OCI-LY3 (cell line): ENCODE results near the gene CRTC1.

ENCODE experiments used
- H2AFZ ChIP-seq: fragments of 200-600, 300-600 bp; shearing (Covaris generic); 2 replicates; pipeline ENCODE4 v1.6.0; 2014; ENCODE audit warnings: antibody characterized with exemption, low read depth, low read length
- H3K27ac ChIP-seq: fragments of 200-600, 300-600 bp; sonication (generic); 2 replicates; pipeline ENCODE4 v1.5.1; 2014; ENCODE audit warnings: mild to moderate bottlenecking, low read length, moderate library complexity, mixed read lengths
- H3K27me3 ChIP-seq: fragments of 200-600, 300-600 bp; sonication (generic); 2 replicates; pipeline ENCODE4 v1.6.1; 2014; ENCODE audit warnings: low read depth, low read length, mixed read lengths
- H3K36me3 ChIP-seq: fragments of 200-600, 300-600 bp; sonication (generic); replicated peaks from 2 replicates; pipeline ENCODE3; 2014; ENCODE audit warnings: low read depth, low read length, mixed read lengths
- H3K4me1 ChIP-seq: fragments of 300-600, 200-600 bp; sonication (generic); 2 replicates; pipeline ENCODE4 v1.6.1; 2014; ENCODE audit warnings: low read length, mixed read lengths
- H3K4me2 ChIP-seq: fragments of 200-600, 300-600 bp; sonication (generic); 2 replicates; pipeline ENCODE4 v1.6.1; 2014; ENCODE audit warnings: low read length, mixed read lengths
- H3K4me3 ChIP-seq: fragments of 300-600, 200-600 bp; sonication (generic); 2 replicates; pipeline ENCODE4 v1.5.1; 2014; ENCODE audit warnings: antibody characterized with exemption, mild to moderate bottlenecking, low read length, moderate library complexity
- H3K79me2 ChIP-seq: fragments of 300-600, 200-600 bp; shearing (Covaris generic); 2 replicates; pipeline ENCODE4 v1.6.1; 2014; ENCODE audit warnings: mild to moderate bottlenecking, low read length, mixed read lengths
- H3K9ac ChIP-seq: fragments of 300-600, 200-600 bp; shearing (Covaris generic); 2 replicates; pipeline ENCODE4 v1.6.0; 2014; ENCODE audit warnings: mild to moderate bottlenecking, low read length, moderate library complexity
- H3K9me3 ChIP-seq: fragments of 200-600, 300-600 bp; shearing (Covaris generic); 2 replicates; pipeline ENCODE4 v1.6.1; 2014; ENCODE audit warnings: low read length, mixed read lengths; ENCODE audit not compliant: insufficient read depth
- H4K20me1 ChIP-seq: fragments of 200-600, 300-600 bp; sonication (generic); 2 replicates; pipeline ENCODE4 v1.6.1; 2016; ENCODE audit warnings: low read length, mixed read lengths; ENCODE audit not compliant: insufficient read depth
- EZH2phosphoT487 ChIP-seq: fragments of 200-600 bp; shearing (Covaris generic); IDR thresholded peaks from 2 replicates; pipeline ENCODE4 v1.6.1; 2018; ENCODE audit warnings: antibody characterized with exemption, mixed run types, low read depth
- TF ChIP-seq, protein P1 (sequence below): fragments of 200-600, 300-600 bp; sonication (generic); IDR thresholded peaks from 2 replicates; pipeline ENCODE4 v1.5.1; 2014; ENCODE audit warnings: antibody characterized with exemption, low read length, low read depth

The CRTC1 gene

DNA sequence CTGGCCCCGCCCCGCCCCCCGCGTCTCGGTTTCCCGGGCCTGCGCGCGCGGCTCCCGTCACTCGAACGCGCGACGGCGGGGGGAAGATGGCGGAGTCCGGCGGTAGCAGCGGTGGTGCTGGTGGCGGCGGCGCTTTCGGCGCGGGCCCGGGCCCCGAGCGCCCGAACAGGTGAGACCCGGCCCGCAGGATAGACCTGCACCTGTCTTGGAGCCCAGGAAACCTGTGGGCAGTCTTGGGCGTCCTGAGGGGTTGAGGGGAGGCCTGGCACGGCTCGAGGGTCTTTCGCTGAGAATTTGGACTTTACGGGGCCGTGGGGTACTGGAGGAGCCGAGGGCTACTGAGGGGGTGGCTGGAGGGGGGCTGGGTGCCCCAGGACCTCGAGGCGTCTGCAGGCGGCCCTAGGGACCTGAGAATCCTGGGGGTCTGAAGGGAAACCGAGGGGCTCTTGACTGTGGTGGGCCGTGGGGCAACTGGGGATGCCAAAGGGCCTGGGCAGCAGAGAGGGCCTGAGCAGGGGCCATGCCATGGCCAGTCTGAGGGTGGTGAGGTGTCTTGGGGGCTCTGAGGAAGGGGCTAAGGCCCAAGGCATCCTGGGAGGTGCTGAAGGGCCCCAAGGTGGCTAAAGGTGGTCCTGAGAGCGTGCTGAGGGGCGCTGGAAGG is 46.4 kb upstream of the CRTC1 start, which contains the start of gene KLHL26:
KLHL26 (plus strand) TSS at position 60 of the 661 bp plus-strand sequence; CDS start at position 87, 27 bp downstream.
- H3K4me3 ChIP-seq, result peak within 1 kb of the TSS; percentile 87
- H4K20me1 ChIP-seq, result peaks cover 15% of the 10 kb centered on the region; the same call in 1 of the 2 replicates
- no peak for TF ChIP-seq EZH2phosphoT487
- TF ChIP-seq, protein P1, sequence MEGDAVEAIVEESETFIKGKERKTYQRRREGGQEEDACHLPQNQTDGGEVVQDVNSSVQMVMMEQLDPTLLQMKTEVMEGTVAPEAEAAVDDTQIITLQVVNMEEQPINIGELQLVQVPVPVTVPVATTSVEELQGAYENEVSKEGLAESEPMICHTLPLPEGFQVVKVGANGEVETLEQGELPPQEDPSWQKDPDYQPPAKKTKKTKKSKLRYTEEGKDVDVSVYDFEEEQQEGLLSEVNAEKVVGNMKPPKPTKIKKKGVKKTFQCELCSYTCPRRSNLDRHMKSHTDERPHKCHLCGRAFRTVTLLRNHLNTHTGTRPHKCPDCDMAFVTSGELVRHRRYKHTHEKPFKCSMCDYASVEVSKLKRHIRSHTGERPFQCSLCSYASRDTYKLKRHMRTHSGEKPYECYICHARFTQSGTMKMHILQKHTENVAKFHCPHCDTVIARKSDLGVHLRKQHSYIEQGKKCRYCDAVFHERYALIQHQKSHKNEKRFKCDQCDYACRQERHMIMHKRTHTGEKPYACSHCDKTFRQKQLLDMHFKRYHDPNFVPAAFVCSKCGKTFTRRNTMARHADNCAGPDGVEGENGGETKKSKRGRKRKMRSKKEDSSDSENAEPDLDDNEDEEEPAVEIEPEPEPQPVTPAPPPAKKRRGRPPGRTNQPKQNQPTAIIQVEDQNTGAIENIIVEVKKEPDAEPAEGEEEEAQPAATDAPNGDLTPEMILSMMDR, result no peak
- peak within 1 kb of the TSS; percentile 91 for H3K9ac ChIP-seq
- H3K27me3 ChIP-seq, result peaks cover 7% of the 10 kb centered on the region
- H3K9me3 ChIP-seq, result no peaks in the 10 kb centered on the region
- H2AFZ ChIP-seq, result peak within 1 kb of the TSS; percentile 85
- H3K4me2 ChIP-seq, result peak within 1 kb of the TSS; percentile 96
- peaks cover 15% of the 10 kb centered on the region for H3K4me1 ChIP-seq
- peaks cover 37% of the 10 kb centered on the region for H3K79me2 ChIP-seq
- H3K36me3 ChIP-seq, result no peaks in the 10 kb centered on the region
- peak within 1 kb of the TSS; percentile 31 for H3K27ac ChIP-seq

DNA sequence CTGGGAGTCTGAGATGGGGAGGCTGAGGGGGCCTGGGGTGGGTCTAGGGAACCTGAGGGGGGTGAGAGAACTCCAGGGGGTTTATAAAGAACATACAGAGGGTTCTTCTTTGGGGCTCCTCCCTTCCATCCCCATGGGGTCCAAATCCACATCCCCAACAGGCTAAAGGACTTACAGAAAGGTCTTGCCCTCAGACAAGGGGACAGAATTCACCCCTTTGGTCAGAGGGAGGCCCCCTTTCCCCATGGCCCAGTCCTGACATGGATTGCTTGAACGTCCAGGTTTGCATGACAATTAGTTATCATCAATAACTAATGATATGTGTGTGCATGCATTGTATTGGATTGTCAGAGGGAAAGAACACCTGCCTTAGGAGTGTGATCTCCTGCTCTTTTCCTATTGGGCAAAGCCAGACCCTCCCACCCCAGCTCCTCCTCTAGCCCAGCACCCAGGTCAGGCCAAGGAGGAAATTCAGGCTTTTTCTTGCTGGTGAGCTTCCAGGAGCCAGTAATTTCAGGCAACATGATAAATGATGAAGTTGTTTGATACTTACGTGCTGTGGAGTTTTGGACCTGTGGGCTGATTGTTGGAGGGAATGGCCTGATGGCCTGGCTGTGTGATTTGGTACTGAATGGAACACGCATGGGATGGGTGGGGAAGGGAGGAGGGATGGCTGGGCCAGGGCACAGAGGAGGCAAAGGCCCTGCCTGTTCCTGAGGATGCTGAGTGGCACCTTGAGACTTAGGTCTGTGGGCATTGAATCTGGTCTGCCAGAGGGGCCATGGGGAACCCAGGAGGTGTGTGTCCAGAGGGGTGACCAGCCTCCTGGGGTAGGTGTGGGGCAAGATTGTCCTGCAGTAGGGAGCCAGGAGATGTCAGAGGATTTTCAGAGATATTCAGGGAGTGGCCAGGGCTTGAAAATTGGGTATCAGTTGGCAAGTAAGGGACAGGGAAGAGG is 45.5 kb upstream of the CRTC1 start:
- H3K79me2 ChIP-seq, result peaks cover 38% of the 10 kb centered on the region
- no peak overlapping the region for H3K27ac ChIP-seq
- peaks cover 16% of the 10 kb centered on the region; the same call in 1 of the 2 replicates for H4K20me1 ChIP-seq
- peak overlapping the region; percentile 87 for H3K4me3 ChIP-seq
- H3K27me3 ChIP-seq, result peaks cover 7% of the 10 kb centered on the region
- H3K36me3 ChIP-seq, result no peaks in the 10 kb centered on the region
- peak overlapping the region; percentile 91 for H3K9ac ChIP-seq
- no peak overlapping the region for H2AFZ ChIP-seq
- H3K4me1 ChIP-seq, result peaks cover 15% of the 10 kb centered on the region
- H3K9me3 ChIP-seq, result no peaks in the 10 kb centered on the region
- TF ChIP-seq, protein P1, result peak; percentile 15; the same call in 1 of the 2 replicates
- no peak for TF ChIP-seq EZH2phosphoT487
- H3K4me2 ChIP-seq, result peak overlapping the region; percentile 96

DNA sequence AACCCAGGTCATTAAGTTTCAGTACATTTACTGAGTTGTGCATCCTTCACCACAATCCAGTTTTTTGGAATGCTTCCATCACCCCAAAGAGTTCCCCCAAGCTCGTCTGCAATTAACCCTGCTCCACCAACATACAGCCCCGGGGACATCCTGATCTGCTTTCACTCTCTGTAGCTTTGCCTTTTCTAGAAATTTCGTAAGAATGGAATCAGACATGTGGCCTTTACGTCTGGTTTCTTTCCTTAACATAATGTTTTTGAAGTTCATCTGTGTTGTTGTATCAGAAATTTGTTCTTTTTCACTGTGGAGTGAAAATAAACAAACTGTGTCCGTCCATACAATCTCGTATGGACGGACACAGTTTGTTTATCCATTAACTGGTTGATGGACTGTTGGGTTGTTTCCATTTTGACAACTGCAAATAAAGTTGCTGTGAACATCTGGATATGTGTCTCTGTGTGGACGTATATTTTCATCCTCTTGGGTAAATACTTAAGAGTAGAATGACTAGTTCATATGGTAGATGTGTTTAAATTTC is 43.7 kb upstream of the CRTC1 start:
- H3K79me2 ChIP-seq, result peaks cover 51% of the 10 kb centered on the region
- H4K20me1 ChIP-seq, result peaks cover 28% of the 10 kb centered on the region
- no peak for TF ChIP-seq EZH2phosphoT487
- TF ChIP-seq, protein P1, result no peak

More for the DNA sequence above, 43.7 kb upstream of the CRTC1 start:
- Histone ChIP-seq H3K9ac (no peak overlapping the region), H3K4me1 (peaks cover 22% of the 10 kb centered on the region), H3K27me3 (peaks cover 3% of the 10 kb centered on the region; the same call in 1 of the 2 replicates), H3K27ac (no peak overlapping the region), H2AFZ (no peak overlapping the region), H3K4me2 (no peak overlapping the region), H3K9me3 (no peaks in the 10 kb centered on the region), H3K4me3 (no peak overlapping the region), H3K36me3 (no peaks in the 10 kb centered on the region)
